ENCODE data around the gene ASTN2.

ASTN2 gene

DNA sequence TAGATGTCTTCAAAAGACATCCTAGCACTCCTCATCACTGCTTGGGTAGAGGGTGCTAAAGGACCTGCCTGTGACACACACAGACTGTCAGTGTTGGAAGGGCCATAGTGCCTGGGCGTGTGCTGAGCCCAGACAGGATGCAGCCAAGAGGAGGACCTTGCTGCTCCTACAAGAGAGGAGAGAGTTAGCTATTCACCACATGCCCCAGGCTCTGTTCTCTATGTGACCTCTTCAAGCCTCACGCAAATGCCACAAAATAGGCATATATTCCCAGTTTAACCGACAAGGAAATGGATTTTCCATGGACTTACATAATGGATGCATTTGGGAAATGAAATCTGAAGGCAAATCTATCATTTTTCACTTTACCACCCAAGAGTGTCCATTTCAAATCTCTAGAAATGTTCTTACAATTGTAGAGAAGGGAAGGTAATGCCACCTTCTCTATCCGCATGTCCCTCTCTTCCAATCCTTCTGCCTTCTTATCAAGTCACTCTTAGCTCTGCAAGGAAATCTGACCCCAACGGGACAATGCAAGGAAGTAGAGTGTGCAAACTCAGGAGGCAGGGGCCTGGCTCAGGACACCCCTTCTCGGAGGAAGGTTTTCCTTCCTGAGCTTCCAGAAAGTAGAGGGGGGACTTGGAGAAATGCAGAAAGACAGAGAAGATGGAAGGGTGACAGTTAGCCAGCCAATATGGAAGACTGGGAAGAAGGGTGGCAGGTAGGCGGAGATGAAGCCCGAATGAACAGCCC is 678.3 kb downstream of the ASTN2 start:
- DNase-seq (ENCODE audit: low read depth), result no peak

DNA sequence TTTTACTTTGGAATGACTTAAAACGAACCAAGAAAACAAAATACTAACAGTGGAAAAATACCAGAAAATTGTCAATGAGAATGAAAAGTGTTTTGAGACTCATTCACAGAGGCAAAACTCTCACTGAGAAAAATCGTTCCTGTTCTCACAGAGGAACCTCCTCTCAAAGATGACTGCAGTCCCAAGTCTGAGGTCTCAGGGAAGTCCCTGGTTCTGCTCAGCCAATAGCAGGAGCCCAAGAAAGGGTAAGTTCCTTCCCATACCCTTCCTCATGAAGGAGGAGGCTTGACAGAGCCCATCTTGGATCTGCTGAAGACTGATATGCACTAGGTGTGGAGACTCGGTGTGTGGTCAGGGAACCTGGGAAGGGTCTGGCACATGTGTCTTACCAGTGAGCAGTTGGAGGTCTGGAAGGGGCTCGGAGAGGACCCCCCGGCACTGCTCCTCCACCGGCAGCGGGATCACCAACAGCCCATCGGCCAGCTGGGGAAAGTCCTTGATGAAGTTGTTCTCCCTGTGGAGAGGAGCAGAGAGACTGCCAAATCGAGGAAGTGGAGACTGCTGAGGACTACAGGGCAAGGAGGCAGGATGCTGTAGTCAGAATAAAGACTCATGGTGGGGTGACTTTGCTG is 681.7 kb downstream of the ASTN2 start:
- DNase-seq (ENCODE audit: low read depth), result no peak

DNA sequence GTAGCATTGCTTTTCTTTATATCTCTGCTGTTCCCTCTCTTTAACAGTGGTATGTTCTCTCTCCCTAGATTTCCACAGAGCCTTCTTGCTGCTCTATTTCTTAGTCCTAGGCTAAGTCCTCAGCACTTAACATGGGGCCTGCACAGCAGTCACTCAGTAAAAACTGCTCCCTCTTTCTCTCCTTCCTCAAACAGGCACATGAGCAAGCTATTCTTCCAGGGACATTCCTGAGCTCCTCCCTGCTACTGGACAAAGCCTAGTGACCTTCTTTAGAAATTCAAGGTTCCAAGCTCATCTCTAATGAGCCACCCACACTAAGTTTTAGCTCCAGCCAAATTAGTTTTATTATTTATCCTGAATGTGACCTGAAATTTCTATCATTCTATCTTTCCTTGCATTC is 688.3 kb downstream of the ASTN2 start:
- DNase-seq (ENCODE audit: low read depth), result no peak

GRCh38 chr9:116724123-116724522 is 690.7 kb downstream of the ASTN2 start:
- no peak for DNase-seq (ENCODE audit: low read depth)

DNA sequence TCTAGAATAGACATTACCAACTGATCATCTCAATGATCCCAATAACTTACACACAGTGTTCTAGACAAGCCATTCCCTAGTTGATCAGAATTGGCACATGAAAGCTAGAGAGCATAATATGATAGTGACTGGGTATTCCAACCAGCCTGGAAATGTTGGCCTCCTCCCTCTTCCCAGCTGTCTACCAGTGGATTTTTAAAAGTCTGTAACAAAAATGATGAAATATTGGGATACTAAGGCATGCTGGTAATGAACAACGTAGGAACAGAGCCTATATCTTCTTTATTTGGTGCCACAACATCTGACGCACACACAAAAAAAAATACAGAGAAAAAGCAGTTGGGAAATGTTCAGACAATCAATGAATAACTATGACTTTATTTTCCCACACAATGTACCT is 692.9 kb downstream of the ASTN2 start:
- DNase-seq (ENCODE audit: low read depth), result no peak

GRCh38 chr9:116721411-116721810 is 693.4 kb downstream of the ASTN2 start:
- no peak for DNase-seq (ENCODE audit: low read depth)

GRCh38 chr9:116720111-116720510 is 694.7 kb downstream of the ASTN2 start:
- DNase-seq (ENCODE audit: low read depth), result no peak

GRCh38 chr9:116718111-116718510 is 696.7 kb downstream of the ASTN2 start:
- DNase-seq (ENCODE audit: low read depth), result no peak

DNA sequence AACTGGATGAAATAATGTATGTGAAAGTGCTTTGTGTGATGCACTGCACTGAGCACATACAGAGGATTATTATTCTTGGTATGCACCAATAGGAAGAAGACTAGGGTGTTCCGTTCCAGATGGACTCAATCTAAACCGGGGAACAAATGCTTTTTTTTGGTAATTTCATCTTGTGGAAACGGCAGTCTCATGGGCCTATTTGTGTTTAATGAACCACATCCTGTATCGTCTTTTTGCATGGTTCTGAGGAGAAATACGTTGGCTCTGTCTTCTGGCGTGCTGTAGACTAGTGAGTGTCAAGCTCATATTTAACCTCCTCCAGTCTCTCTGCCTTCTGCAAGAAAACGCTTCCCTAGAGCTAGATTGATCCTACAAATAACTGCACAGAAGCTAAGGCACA is 697.7 kb downstream of the ASTN2 start:
- DNase-seq (ENCODE audit: low read depth), result no peak

DNA sequence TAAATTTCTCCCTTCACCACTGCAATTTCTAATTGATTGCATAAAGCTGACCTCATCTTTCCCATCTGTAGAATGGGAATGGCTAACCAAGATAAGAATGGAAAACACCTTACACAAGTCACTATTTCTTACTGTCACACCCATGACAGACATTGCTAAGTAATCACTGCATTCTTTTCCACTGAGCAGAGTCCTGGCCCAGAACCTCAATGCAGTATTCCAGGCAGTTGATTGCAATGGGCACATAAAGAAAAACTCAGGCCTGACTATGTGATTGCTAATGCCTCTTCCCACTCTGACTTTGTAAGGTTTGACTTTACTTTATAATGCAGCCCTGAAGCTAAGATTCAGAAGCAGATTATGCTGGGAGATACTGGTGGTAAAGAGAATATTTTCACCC is 698.4 kb downstream of the ASTN2 start:
- DNase-seq (ENCODE audit: low read depth), result no peak

- DNase-seq (ENCODE audit: low read depth), result no peak
Measured at GRCh38 chr9:116715751-116716150, 699.1 kb downstream of the ASTN2 start.

GRCh38 chr9:116713271-116713670 is 701.6 kb downstream of the ASTN2 start:
- no peak for DNase-seq (ENCODE audit: low read depth)

DNA sequence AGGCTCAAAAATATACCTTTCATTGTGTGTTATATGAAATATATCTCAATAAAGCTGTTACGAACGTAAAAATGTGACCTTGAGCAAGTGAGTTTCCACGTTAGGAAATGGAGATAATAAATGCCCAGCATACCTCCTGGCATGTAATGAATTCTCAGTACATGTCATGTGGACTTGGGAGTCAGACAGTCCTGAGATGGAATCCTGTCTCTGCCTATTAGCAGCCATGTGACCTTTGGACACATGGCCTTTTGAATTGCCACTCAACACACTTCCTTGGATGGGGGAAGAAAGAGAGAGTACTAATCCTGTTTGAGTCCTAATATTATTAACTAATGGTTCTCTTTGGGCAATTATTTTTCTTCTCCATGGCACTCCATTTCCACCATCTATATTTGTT is 702.1 kb downstream of the ASTN2 start:
- no peak for DNase-seq (ENCODE audit: low read depth)

- no peak for DNase-seq (ENCODE audit: low read depth)
Measured at GRCh38 chr9:116706310-116707290, 708.3 kb downstream of the ASTN2 start.

- DNase-seq (ENCODE audit: low read depth), result no peak
Measured at GRCh38 chr9:116705531-116705930, 709.3 kb downstream of the ASTN2 start.

- DNase-seq (ENCODE audit: low read depth), result no peak
Measured at GRCh38 chr9:116704470-116704869, 710.4 kb downstream of the ASTN2 start.

- DNase-seq (ENCODE audit: low read depth), result no peak
Measured at GRCh38 chr9:116703634-116704033, 711.2 kb downstream of the ASTN2 start.

DNA sequence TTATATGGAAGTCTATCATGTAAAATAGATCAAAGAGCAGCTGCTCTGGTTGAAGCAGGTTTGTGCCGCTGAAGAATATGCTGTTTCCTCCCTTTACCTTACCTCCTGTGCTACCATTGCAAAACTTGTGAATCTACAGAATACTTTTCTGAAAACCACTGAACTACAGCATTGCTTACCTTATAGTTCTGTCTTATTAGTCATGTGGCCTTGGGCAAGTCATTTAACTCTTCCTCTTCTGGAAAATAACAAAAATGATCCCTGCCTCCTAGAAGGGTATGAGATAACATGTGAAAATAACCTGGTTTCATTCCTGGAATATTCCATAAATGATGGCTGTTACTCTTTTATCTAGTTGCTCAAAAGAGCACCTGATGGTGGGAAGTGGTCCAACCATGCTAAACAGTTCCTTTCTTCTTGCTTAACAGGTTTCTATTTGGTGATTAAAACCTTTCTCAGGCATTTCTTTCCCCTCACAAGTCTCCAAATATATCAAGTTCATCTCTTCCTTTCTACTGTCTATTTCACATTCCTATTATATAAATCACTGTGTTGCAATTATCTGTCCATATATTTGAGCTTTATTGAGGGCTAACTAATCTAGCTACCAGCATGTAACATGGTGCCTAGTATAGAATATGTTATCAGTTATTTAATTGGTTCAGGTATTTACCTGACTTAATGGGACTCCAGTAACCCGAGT is 712.8 kb downstream of the ASTN2 start:
- no peak for DNase-seq (ENCODE audit: low read depth)

GRCh38 chr9:116700882-116701865 is 713.7 kb downstream of the ASTN2 start:
- DNase-seq (ENCODE audit: low read depth), result no peak

GRCh38 chr9:116700279-116700678 is 714.6 kb downstream of the ASTN2 start:
- no peak for DNase-seq (ENCODE audit: low read depth)

DNA sequence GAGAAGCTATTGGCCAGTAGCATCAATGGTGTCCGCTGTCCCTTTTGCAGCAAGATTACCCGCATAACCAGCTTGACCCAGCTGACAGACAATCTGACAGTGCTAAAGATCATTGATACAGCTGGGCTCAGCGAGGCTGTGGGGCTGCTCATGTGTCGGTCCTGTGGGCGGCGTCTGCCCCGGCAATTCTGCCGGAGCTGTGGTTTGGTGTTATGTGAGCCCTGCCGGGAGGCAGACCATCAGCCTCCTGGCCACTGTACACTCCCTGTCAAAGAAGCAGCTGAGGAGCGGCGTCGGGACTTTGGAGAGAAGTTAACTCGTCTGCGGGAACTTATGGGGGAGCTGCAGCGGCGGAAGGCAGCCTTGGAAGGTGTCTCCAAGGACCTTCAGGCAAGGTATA is 717.0 kb downstream of the ASTN2 start:
- DNase-seq (ENCODE audit: low read depth), result no peak

Measured in activated T-cell treated with anti-CD3 and anti-CD28 coated beads for 48 hours (primary cell).